Muscle layer of colon (tissue), 2 donors: Measurements from ENCODE around the gene ADISSP.

Experiments
- H3K27ac ChIP-seq: one replicate; pipeline ENCODE4 v1.7.0; 2013; ENCODE audit warnings: low read depth, mild to moderate bottlenecking, low read length, moderate library complexity
- H3K27me3 ChIP-seq, 2 donors: one replicate each; pipeline ENCODE4 v1.7.0; 2013; ENCODE audit warnings: low read length in 2 of 2, mild to moderate bottlenecking in 2 of 2; ENCODE audit not compliant: insufficient read depth in 2 of 2, control insufficient read depth in 1 of 2
- H3K36me3 ChIP-seq: one replicate; pipeline ENCODE4 v1.7.0; 2013; ENCODE audit warnings: mild to moderate bottlenecking, low read length; ENCODE audit not compliant: insufficient read depth
- H3K4me1 ChIP-seq: one replicate; pipeline ENCODE4 v1.7.0; 2013; ENCODE audit warnings: mild to moderate bottlenecking, low read length; ENCODE audit not compliant: insufficient read depth
- H3K4me3 ChIP-seq, 2 donors: one replicate each; pipeline ENCODE4 v1.7.0; 2013; ENCODE audit warnings: low read length in 2 of 2, low read depth in 1 of 2, mild to moderate bottlenecking in 1 of 2, moderate library complexity in 1 of 2
- H3K9ac ChIP-seq: one replicate; pipeline ENCODE4 v1.7.0; 2013; ENCODE audit warnings: low read length
- H3K9me3 ChIP-seq: one replicate; pipeline ENCODE4 v1.7.0; 2013; ENCODE audit warnings: mild to moderate bottlenecking, low read length
- donor health status: abdominal sarcoma.
- donor health status: Adenocarcinoma of cecum.

Gene ADISSP

GRCh38 chr20:3704087-3704486 lies 63.5 kb downstream of the ADISSP start:
- Histone ChIP-seq H3K4me1 (no peaks in the 10 kb centered on the region), H3K27me3 (no peaks in the 10 kb centered on the region), H3K9me3 (no peaks in the 10 kb centered on the region), H3K27ac (no peak overlapping the region), H3K9ac (no peak overlapping the region), H3K36me3 (no peaks in the 10 kb centered on the region), H3K4me3 (no peak overlapping the region)
